OCI-LY7 (cell line): ENCODE measurements around the gene CTPS1. TPM values are rescaled to one million over a fixed set of nuclear protein-coding genes. Genes with fewer than 3 reads are reported as not detected.

Source experiments
- BruUV-seq: library from RNA; stranded (reverse); fragments of 400-500 nt; replicated peaks from 2 replicates; lab custom pipeline; 2021; lab: Mats Ljungman, UMichigan
- CTCF ChIA-PET: fragments of 300-600 bp; sonication (Branson Sonifier 250); formaldehyde crosslinking; loops from one replicate; lab custom pipeline; 2022; ENCODE audit warnings: antibody characterized with exemption; ENCODE audit not compliant: unreplicated experiment; lab: Charles Lee
- POLR2A ChIA-PET: fragments of 300-600 bp; sonication (Branson Sonifier 250); formaldehyde crosslinking; loops from one replicate; lab custom pipeline; 2022; ENCODE audit warnings: antibody characterized with exemption; lab: Charles Lee
- DNase-seq: peaks from one replicate; pipeline ENCODE4 v3.0.0-alpha.2; 2015; ENCODE audit warnings: low spot score
- H2AFZ ChIP-seq: fragments of 200-600 bp; sonication (generic), shearing (Covaris generic); 2 replicates; pipeline ENCODE4 v1.6.1; 2014; ENCODE audit warnings: mild to moderate bottlenecking, antibody characterized with exemption, low read length, moderate library complexity
- H3K27ac ChIP-seq: fragments of 200-600 bp; sonication (generic); 2 replicates; pipeline ENCODE4 v1.5.1; 2014; ENCODE audit warnings: mixed run types, low read depth, mild to moderate bottlenecking, moderate library complexity, low read length, inconsistent platforms; ENCODE audit not compliant: poor library complexity, severe bottlenecking
- H3K36me3 ChIP-seq: fragments of 200-600 bp; sonication (generic); 2 replicates; pipeline ENCODE4 v1.6.1; 2014; ENCODE audit warnings: mild to moderate bottlenecking, antibody characterized with exemption, low read length, moderate library complexity, mixed read lengths; ENCODE audit not compliant: insufficient read depth
- H3K4me1 ChIP-seq: fragments of 200-600 bp; sonication (generic); 2 replicates; pipeline ENCODE4 v1.5.1; 2014; ENCODE audit warnings: mild to moderate bottlenecking, low read length; ENCODE audit not compliant: insufficient read depth, poor library complexity, severe bottlenecking
- H3K4me2 ChIP-seq: fragments of 200-600 bp; sonication (generic); 2 replicates; pipeline ENCODE4 v1.6.1; 2014; ENCODE audit warnings: mild to moderate bottlenecking, low read length
- H3K4me3 ChIP-seq: fragments of 200-600 bp; sonication (generic); 2 replicates; pipeline ENCODE4 v1.5.1; 2014; ENCODE audit warnings: mild to moderate bottlenecking, low read depth, low read length; ENCODE audit not compliant: poor library complexity, severe bottlenecking
- H3K79me2 ChIP-seq: fragments of 200-600 bp; sonication (generic); 2 replicates; pipeline ENCODE4 v1.6.1; 2016; ENCODE audit warnings: low read depth, mild to moderate bottlenecking, low read length, moderate library complexity, mixed read lengths; ENCODE audit not compliant: insufficient read depth
- H3K9me2 ChIP-seq: fragments of 200-600 bp; sonication (generic); 2 replicates; pipeline ENCODE4 v1.6.1; 2016; ENCODE audit warnings: mild to moderate bottlenecking, low read length, mixed read lengths; ENCODE audit not compliant: insufficient read depth
- H3K9me3 ChIP-seq: fragments of 200-600 bp; sonication (generic); 2 replicates; pipeline ENCODE4 v1.6.1; 2014; ENCODE audit warnings: mild to moderate bottlenecking, mixed run types, low read length, mixed read lengths
- H4K20me1 ChIP-seq: fragments of 200-600 bp; sonication (generic); 2 replicates; pipeline ENCODE4 v1.6.1; 2014; ENCODE audit warnings: mild to moderate bottlenecking, antibody characterized with exemption, low read length, moderate library complexity, mixed read lengths; ENCODE audit not compliant: insufficient read depth
- EZH2phosphoT487 ChIP-seq: fragments of 200-600 bp; sonication (generic); IDR thresholded peaks from 2 replicates; pipeline ENCODE4 v1.6.1; 2018; ENCODE audit warnings: low read depth, borderline replicate concordance, mild to moderate bottlenecking, mixed run types, antibody characterized with exemption, low read length, moderate library complexity, mixed read lengths
- intact Hi-C: fragments of 100-400 bp; cut with micrococcal nuclease; formaldehyde crosslinking; loops from one replicate; pipeline ENCODE4 v1.10.0; 2022; ENCODE audit not compliant: unreplicated experiment
- total RNA-seq, 2 experiments: library from RNA; depleted of rRNA in 1 of 2; stranded (reverse); fragments of >200 nt in 1 of 2; shearing (Covaris generic) in 1 of 2; gene quantifications; 2 replicates each; pipeline ENCODE4 v1.2.3, GENCODE V29; 2014 to 2022
- TF ChIP-seq, protein P1 (sequence below): fragments of 200-600 bp; sonication (generic); conservative IDR thresholded peaks from 2 replicates; pipeline ENCODE4 v1.5.1; 2014; ENCODE audit warnings: mild to moderate bottlenecking, antibody characterized with exemption, low read length, moderate library complexity, mixed read lengths

The CTPS1 gene
- total RNA-seq, 2 experiments from 2014 or later: 58.9 to 117 TPM

DNA sequence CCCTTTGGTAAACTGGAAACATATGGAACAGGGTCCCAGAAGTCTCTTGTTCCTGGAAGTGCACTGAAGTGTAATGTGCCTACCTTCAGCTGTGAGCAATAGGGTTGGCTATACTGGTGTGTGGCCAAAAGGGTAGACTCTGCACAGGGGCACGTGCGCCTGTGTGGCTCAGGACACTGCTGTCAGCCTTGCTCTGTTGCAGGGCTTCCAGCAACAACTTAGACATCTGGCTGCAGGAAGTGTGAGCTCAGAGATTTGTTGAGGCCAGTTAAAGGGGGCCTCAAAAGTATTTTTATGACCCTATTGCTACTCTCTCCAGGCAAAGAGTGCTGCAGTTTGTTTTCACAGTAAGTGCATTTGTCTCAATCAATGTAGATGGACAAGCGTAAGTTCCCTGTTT lies 7.5 kb downstream of the CTPS1 start:
- H2AFZ ChIP-seq: no peak overlapping the region
- H3K9me3 ChIP-seq: no peaks in the 10 kb centered on the region
- H3K27ac ChIP-seq: no peak overlapping the region
- peaks cover 99% of the 10 kb centered on the region for H3K36me3 ChIP-seq
- TF ChIP-seq, protein P1, sequence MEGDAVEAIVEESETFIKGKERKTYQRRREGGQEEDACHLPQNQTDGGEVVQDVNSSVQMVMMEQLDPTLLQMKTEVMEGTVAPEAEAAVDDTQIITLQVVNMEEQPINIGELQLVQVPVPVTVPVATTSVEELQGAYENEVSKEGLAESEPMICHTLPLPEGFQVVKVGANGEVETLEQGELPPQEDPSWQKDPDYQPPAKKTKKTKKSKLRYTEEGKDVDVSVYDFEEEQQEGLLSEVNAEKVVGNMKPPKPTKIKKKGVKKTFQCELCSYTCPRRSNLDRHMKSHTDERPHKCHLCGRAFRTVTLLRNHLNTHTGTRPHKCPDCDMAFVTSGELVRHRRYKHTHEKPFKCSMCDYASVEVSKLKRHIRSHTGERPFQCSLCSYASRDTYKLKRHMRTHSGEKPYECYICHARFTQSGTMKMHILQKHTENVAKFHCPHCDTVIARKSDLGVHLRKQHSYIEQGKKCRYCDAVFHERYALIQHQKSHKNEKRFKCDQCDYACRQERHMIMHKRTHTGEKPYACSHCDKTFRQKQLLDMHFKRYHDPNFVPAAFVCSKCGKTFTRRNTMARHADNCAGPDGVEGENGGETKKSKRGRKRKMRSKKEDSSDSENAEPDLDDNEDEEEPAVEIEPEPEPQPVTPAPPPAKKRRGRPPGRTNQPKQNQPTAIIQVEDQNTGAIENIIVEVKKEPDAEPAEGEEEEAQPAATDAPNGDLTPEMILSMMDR: no peak
- TF ChIP-seq EZH2phosphoT487: no peak
- intact Hi-C loops: no loop called here
- no peaks in the 10 kb centered on the region for H3K9me2 ChIP-seq
- H3K4me2 ChIP-seq: no peak overlapping the region
- peaks cover 7% of the 10 kb centered on the region for H3K4me1 ChIP-seq
- peaks cover 28% of the 10 kb centered on the region for H4K20me1 ChIP-seq
- POLR2A ChIA-PET: interaction anchor here (1.2 kb wide), 1 partner anchor 8 kb away, joined by 3 read pairs; no protein-coding TSS in a partner anchor
- DNase-seq: no peak
- no TSS peak for BruUV-seq
- H3K79me2 ChIP-seq: peaks cover 33% of the 10 kb centered on the region
- CTCF ChIA-PET: no interaction called here
- no peak overlapping the region for H3K4me3 ChIP-seq

DNA sequence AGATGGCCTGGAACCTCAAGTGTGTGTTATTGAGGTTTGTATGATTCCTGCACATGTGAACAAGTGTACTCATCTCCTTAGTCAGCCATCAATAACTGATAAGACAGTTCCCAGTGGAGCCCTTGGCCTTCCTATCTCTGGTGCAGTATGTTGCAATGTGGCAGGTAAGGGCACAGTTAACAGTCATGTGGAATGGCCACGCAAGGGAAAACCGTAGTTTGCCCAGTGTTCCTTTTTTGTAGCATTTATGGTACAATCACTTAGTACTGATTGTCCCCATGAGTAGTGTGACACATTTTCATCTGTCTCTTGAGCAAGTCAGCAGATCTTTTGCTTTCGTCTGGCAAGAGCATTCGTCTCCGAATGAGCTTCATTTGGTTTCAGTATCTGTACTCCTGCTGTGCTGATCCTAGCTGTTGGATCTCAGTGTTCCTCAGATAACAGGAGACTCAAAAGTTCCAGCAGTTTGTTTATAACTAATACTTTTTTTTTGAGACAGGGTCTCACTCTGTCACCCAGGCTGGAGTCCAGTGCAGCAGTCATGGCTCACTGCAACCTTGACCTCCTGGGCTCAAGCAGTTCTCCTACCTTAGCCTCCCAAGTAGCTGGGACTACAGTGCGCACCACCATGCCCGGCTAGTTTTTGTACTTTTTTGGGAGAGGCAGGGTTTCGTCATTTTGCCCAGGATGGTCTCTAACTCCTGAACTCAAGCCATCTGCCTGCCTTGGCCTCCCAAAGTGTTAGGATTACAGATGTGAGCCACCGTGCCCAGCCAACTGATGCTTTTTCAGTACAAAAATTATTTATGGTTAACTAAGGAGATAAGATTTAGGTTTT lies 8.2 kb downstream of the CTPS1 start:
- Histone ChIP-seq H3K4me3 (no peak overlapping the region), H4K20me1 (peaks cover 25% of the 10 kb centered on the region), H3K79me2 (peaks cover 26% of the 10 kb centered on the region), H3K36me3 (peaks cover 100% of the 10 kb centered on the region), H3K27ac (no peak overlapping the region), H3K9me2 (no peaks in the 10 kb centered on the region), H3K4me2 (no peak overlapping the region), H2AFZ (no peak overlapping the region), H3K9me3 (no peaks in the 10 kb centered on the region), H3K4me1 (peaks cover 2% of the 10 kb centered on the region)
- TF ChIP-seq, protein P1: no peak
- no peak for TF ChIP-seq EZH2phosphoT487
- ChIA-PET POLR2A (interaction anchor here (0.7 to 1.2 kb wide), 2 partner anchors 9 to 583 kb away, joined by 3 read pairs; no protein-coding TSS in a partner anchor), CTCF (no interaction called here)
- intact Hi-C loops: no loop called here
- no peak for DNase-seq
- BruUV-seq: no TSS peak

DNA sequence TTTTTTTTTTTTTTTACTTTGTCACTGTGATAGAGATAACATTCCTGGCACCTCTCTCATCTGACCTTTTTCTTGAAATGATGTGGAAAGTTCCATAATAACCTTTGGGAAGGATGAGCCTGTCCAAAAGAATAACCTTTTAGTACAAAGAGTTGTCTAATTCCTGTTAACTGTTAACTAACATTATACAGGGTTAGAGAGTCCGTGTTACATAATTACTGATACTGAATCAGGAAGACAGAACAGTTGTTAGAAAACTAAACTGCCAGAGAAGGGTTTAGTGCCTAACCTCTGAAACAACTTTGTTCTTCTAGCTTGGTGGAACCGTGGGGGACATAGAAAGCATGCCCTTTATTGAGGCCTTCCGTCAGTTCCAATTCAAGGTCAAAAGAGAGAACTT lies 8.8 kb downstream of the CTPS1 start:
- no peak for TF ChIP-seq EZH2phosphoT487
- TF ChIP-seq, protein P1: no peak
- CTCF ChIA-PET: no interaction called here
- H3K4me1 ChIP-seq: no peaks in the 10 kb centered on the region
- peaks cover 19% of the 10 kb centered on the region for H4K20me1 ChIP-seq
- no peak overlapping the region for H2AFZ ChIP-seq
- POLR2A ChIA-PET: interaction anchor here (0.7 kb wide), 1 partner anchor 584 kb away, joined by 3 read pairs; no protein-coding TSS in a partner anchor
- H3K9me2 ChIP-seq: no peaks in the 10 kb centered on the region
- intact Hi-C loops: no loop called here
- DNase-seq: no peak
- peaks cover 20% of the 10 kb centered on the region for H3K79me2 ChIP-seq
- peaks cover 100% of the 10 kb centered on the region for H3K36me3 ChIP-seq
- no peak overlapping the region for H3K4me3 ChIP-seq
- no peak overlapping the region for H3K4me2 ChIP-seq
- H3K27ac ChIP-seq: no peak overlapping the region
- BruUV-seq: no TSS peak
- no peaks in the 10 kb centered on the region for H3K9me3 ChIP-seq
